Measurements from ENCODE around the gene TMEM109. TPM values are rescaled to one million over a fixed set of nuclear protein-coding genes. Genes with fewer than 3 reads are reported as not detected.

TMEM109 gene
- total and polyA plus RNA-seq, 2 of the 8 experiments (the other 6 are each of a cell fraction or from before 2014, with no cell fraction given): 27.3 to 30.3 TPM

- ChIA-PET POLR2A (ENCODE audit: partially characterized antibody) (interaction anchor here (1.3 to 5.7 kb wide), 3 partner anchors 12 to 25 kb away, joined by 5 to 26 read pairs (median 6); partner anchors contain the start of gene TMEM109), CTCF (ENCODE audit: partially characterized antibody) (interaction anchor here (1.2 to 1.9 kb wide), 3 partner anchors 9 to 15 kb away, joined by 3 to 7 read pairs (median 4); no protein-coding TSS in a partner anchor)
- Histone ChIP-seq H3K23ac (ENCODE audit: insufficient read length) (no peak overlapping the region), H3K27me3 (replicated peaks in 1 of 4; ENCODE audit: control insufficient read depth in 3 of 4, extremely low read depth in 1 of 4, insufficient read depth in 3 of 4, low read length in 3 of 4) (peaks cover 0 to 3% (median 0%) of the 10 kb centered on the region in 4 experiments; a peak in 1 of 7 replicates), H3K4me3 (ENCODE audit: extremely low read depth in 1 of 4, insufficient read depth in 2 of 4, low read depth in 3 of 4, low read length in 4 of 4) (peak overlapping the region; percentile 70 to 95 (median 77); a peak in 6 of 8 replicates), H4K20me1 (replicated peaks in 1 of 2; ENCODE audit: control insufficient read depth in 1 of 2, insufficient read depth in 2 of 2, low read length in 2 of 2) (peaks cover 8 to 9% of the 10 kb centered on the region in 2 experiments), H4K8ac (ENCODE audit: extremely low read depth, insufficient read depth, low read length) (no peak overlapping the region), H2BK12ac (ENCODE audit: low read depth, low read length) (0 out of 2 replicates have a peak overlapping the region, but pooled peaks have one; percentile 39), H4K91ac (replicated peaks; ENCODE audit: insufficient read length, low read length) (no peak overlapping the region), H3K4me1 (replicated peaks in 1 of 4; ENCODE audit: control insufficient read depth in 3 of 4, insufficient read depth in 4 of 4, low read length in 3 of 4) (peaks cover 5 to 14% (median 5%) of the 10 kb centered on the region in 4 experiments; a peak in 6 of 7 replicates), H4K5ac (ENCODE audit: insufficient read length, low read depth, low read length) (no peak overlapping the region), H3K9ac (replicated peaks in 1 of 4; ENCODE audit: extremely low read depth in 1 of 4, low read depth in 3 of 4, low read length in 3 of 4) (0 out of 7 replicates have a peak overlapping the region, but pooled peaks of 1 of the 4 experiments have one; percentile 20), H2BK15ac (ENCODE audit: low read length) (no peak overlapping the region), H2AFZ (ENCODE audit: low read length) (no peak overlapping the region), H3K14ac (ENCODE audit: insufficient read length) (no peak overlapping the region), H2BK5ac (ENCODE audit: low read depth, low read length) (no peak overlapping the region), H3K79me1 (ENCODE audit: low read depth, low read length) (peaks cover 11% of the 10 kb centered on the region), H3K23me2 (ENCODE audit: low read depth, low read length) (peaks cover 11% of the 10 kb centered on the region; the same call in 1 of the 2 replicates), H3K56ac (replicated peaks; ENCODE audit: insufficient read length, low read depth, low read length) (no peak overlapping the region), H3K18ac (ENCODE audit: extremely low read depth, low read length) (no peak overlapping the region), H2BK120ac (replicated peaks; ENCODE audit: low read depth, low read length) (no peak overlapping the region), H3K4me2 (ENCODE audit: insufficient read depth in 1 of 2, low read depth in 2 of 2, low read length in 2 of 2) (peak overlapping the region; percentile 68 to 91), H2AK5ac (ENCODE audit: low read depth, low read length) (0 out of 2 replicates have a peak overlapping the region, but pooled peaks have one; percentile 75), H3K9me3 (ENCODE audit: insufficient read depth in 2 of 2, low read depth in 1 of 2, low read length in 1 of 2) (no peaks in the 10 kb centered on the region), H3K4ac (replicated peaks; ENCODE audit: insufficient read length, low read depth, low read length) (no peak overlapping the region), H2BK20ac (ENCODE audit: low read length) (no peak overlapping the region), H3K27ac (ENCODE audit: low read depth, low read length) (no peak overlapping the region), H3K36me3 (ENCODE audit: control insufficient read depth in 2 of 4, insufficient read depth in 4 of 4, low read length in 3 of 4) (peaks cover 10 to 38% (median 17%) of the 10 kb centered on the region in 4 experiments; a peak in 7 of 8 replicates), H3K79me2 (ENCODE audit: control insufficient read depth in 1 of 2, insufficient read depth in 2 of 2, low read length in 2 of 2) (no peaks in the 10 kb centered on the region)
- FAIRE-seq (no peak), DNase-seq (ENCODE audit: low read depth in 1 of 2, low spot score in 2 of 2) (no peak)
- TF ChIP-seq EGR1 (IDR thresholded peaks at IDR 0.05; ENCODE audit: borderline replicate concordance, low read depth, low read length): no peak
- 0 out of 4 replicates have a peak, but pooled peaks of 1 of the 2 experiments have one; percentile 1 for TF ChIP-seq RAD21 (IDR thresholded peaks at IDR 0.05 in 1 of 2, conservative IDR thresholded peaks at IDR 0.05 in 1 of 2; ENCODE audit: low read depth in 2 of 2, low read length in 2 of 2)
- TF ChIP-seq POU5F1 (IDR thresholded peaks at IDR 0.05; ENCODE audit: low read depth, low read length): no peak
- TF ChIP-seq NANOG (IDR thresholded peaks at IDR 0.05; ENCODE audit: insufficient read depth, low read depth, low read length, poor library complexity, severe bottlenecking): no peak
- WGBS, 2 experiments (ENCODE audit: extremely low coverage in 1 of 2, insufficient coverage in 1 of 2, insufficient read length in 1 of 2, insufficient replicate concordance in 2 of 2, low coverage in 1 of 2, low lambda C conversion rate in 2 of 2, missing lambda C conversion rate in 1 of 2): 75% methylated on average over 6 of the region's 6 CpGs; no CpG with 5 or more reads in 1 of the 2 experiments
Measured at GRCh38 chr11:60925868-60926267, 11.9 kb downstream of the TMEM109 start.
